ENCODE measurements around the gene ANLN. TPM values are rescaled to one million over a fixed set of nuclear protein-coding genes. Genes with fewer than 3 reads are reported as not detected.

ANLN gene
- total and polyA plus RNA-seq, 9 of the 15 experiments (the other 6 are each of a cell fraction or from before 2014, with no cell fraction given) = 18.1 to 66.2 (median 38.7) TPM

- Histone ChIP-seq H3K9ac (ENCODE audit: insufficient read depth in 1 of 2, low read depth in 2 of 2, low read length in 2 of 2) (no peak overlapping the region), H3K4me3 (no peak overlapping the region), H3K27me3 (ENCODE audit: control insufficient read depth in 2 of 2, insufficient read depth in 2 of 2, low read length in 2 of 2) (no peaks in the 10 kb centered on the region), H3K9me3 (replicated peaks; ENCODE audit: control insufficient read depth, insufficient read depth, low read depth, low read length) (no peaks in the 10 kb centered on the region), H3K79me2 (ENCODE audit: control insufficient read depth, insufficient read depth, low read length) (no peaks in the 10 kb centered on the region), H3K4me2 (ENCODE audit: insufficient read depth, low read length) (no peak overlapping the region), H3K9me1 (ENCODE audit: control insufficient read depth, insufficient read depth, low read length) (no peaks in the 10 kb centered on the region), H3K36me3 (ENCODE audit: control insufficient read depth, insufficient read depth, low read length) (peaks cover 79% of the 10 kb centered on the region), H3K4me1 (replicated peaks in 1 of 2; ENCODE audit: control insufficient read depth in 2 of 2, insufficient read depth in 2 of 2, low read length in 2 of 2) (no peaks in the 10 kb centered on the region), H2AFZ (ENCODE audit: low read depth, low read length) (no peak overlapping the region), H3K27ac (ENCODE audit: extremely low read depth, low read depth, low read length) (no peak overlapping the region), H4K20me1 (replicated peaks; ENCODE audit: control insufficient read depth, insufficient read depth, low read length) (no peaks in the 10 kb centered on the region)
- ChIA-PET POLR2A (interaction anchor here (1.1 kb wide), 1 partner anchor 8 kb away, joined by 3 read pairs; no protein-coding TSS in a partner anchor), CTCF (ENCODE audit: low intra/inter-chr PET ratio) (no interaction called here)
- WGBS (ENCODE audit: insufficient coverage, low coverage, missing lambda C conversion rate) = 91% methylated on average over 5 of the region's 5 CpGs
- in situ Hi-C loops (cut with MboI) = no loop called here
- FAIRE-seq = no peak
- intact Hi-C loops (cut with micrococcal nuclease) = no loop called here
- TSS peak; percentile 6 for BruUV-seq (replicated peaks)
- TF ChIP-seq ZFP1 (CRISPR knock-in tag; IDR thresholded peaks at IDR 0.05) (no peak), PRPF4 (IDR thresholded peaks at IDR 0.05; ENCODE audit: insufficient read depth, low read depth, low read length, poor library complexity, severe bottlenecking) (no peak), MYNN (IDR thresholded peaks at IDR 0.05) (no peak), MYNN (CRISPR knock-in tag; IDR thresholded peaks at IDR 0.05) (no peak)
- DNase-seq (ENCODE audit: extremely low read depth in 1 of 4, low spot score in 3 of 4) = no peak
- no peak for ATAC-seq
Measured at GRCh38 chr7:36449685-36450084, 60.0 kb downstream of the ANLN start.

- ChIA-PET CTCF (ENCODE audit: low intra/inter-chr PET ratio) (no interaction called here), POLR2A (interaction anchor here (0.6 to 1.6 kb wide), 2 partner anchors 16 to 30 kb away, joined by 3 to 4 read pairs; no protein-coding TSS in a partner anchor)
- DNase-seq (ENCODE audit: extremely low read depth in 1 of 4, low spot score in 3 of 4) = no peak
- H3K4me3 ChIP-seq = no peak overlapping the region
- no peak overlapping the region for H3K27ac ChIP-seq (ENCODE audit: extremely low read depth, low read depth, low read length)
- no TSS peak for BruUV-seq (replicated peaks)
- FAIRE-seq = no peak
- H3K27me3 ChIP-seq (ENCODE audit: control insufficient read depth in 2 of 2, insufficient read depth in 2 of 2, low read length in 2 of 2) = peaks cover 2 to 4% of the 10 kb centered on the region in 2 experiments; a peak in 1 of 5 replicates
- peaks cover 47% of the 10 kb centered on the region for H3K36me3 ChIP-seq (ENCODE audit: control insufficient read depth, insufficient read depth, low read length)
- H3K9me1 ChIP-seq (ENCODE audit: control insufficient read depth, insufficient read depth, low read length) = no peaks in the 10 kb centered on the region
- H3K4me1 ChIP-seq (replicated peaks in 1 of 2; ENCODE audit: control insufficient read depth in 2 of 2, insufficient read depth in 2 of 2, low read length in 2 of 2) = no peaks in the 10 kb centered on the region
- no peaks in the 10 kb centered on the region for H3K9me3 ChIP-seq (replicated peaks; ENCODE audit: control insufficient read depth, insufficient read depth, low read depth, low read length)
- no peak overlapping the region for H3K4me2 ChIP-seq (ENCODE audit: insufficient read depth, low read length)
- no peak overlapping the region for H3K9ac ChIP-seq (ENCODE audit: insufficient read depth in 1 of 2, low read depth in 2 of 2, low read length in 2 of 2)
- no peaks in the 10 kb centered on the region for H3K79me2 ChIP-seq (ENCODE audit: control insufficient read depth, insufficient read depth, low read length)
- in situ Hi-C loops (cut with MboI) = no loop called here
- no peaks in the 10 kb centered on the region for H4K20me1 ChIP-seq (replicated peaks; ENCODE audit: control insufficient read depth, insufficient read depth, low read length)
- intact Hi-C loops (cut with micrococcal nuclease) = no loop called here
- no peak for ATAC-seq
- H2AFZ ChIP-seq (ENCODE audit: low read depth, low read length) = no peak overlapping the region
- TF ChIP-seq, protein P1, sequence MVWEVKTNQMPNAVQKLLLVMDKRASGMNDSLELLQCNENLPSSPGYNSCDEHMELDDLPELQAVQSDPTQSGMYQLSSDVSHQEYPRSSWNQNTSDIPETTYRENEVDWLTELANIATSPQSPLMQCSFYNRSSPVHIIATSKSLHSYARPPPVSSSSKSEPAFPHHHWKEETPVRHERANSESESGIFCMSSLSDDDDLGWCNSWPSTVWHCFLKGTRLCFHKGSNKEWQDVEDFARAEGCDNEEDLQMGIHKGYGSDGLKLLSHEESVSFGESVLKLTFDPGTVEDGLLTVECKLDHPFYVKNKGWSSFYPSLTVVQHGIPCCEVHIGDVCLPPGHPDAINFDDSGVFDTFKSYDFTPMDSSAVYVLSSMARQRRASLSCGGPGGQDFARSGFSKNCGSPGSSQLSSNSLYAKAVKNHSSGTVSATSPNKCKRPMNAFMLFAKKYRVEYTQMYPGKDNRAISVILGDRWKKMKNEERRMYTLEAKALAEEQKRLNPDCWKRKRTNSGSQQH (CRISPR knock-in tag; IDR thresholded peaks at IDR 0.05) = no peak
- no peak for TF ChIP-seq ZNF165 (CRISPR knock-in tag; IDR thresholded peaks at IDR 0.05; ENCODE audit: borderline replicate concordance)
- TF ChIP-seq GTF2E2 (tag; IDR thresholded peaks at IDR 0.05) = no peak
- TF ChIP-seq, protein P2, sequence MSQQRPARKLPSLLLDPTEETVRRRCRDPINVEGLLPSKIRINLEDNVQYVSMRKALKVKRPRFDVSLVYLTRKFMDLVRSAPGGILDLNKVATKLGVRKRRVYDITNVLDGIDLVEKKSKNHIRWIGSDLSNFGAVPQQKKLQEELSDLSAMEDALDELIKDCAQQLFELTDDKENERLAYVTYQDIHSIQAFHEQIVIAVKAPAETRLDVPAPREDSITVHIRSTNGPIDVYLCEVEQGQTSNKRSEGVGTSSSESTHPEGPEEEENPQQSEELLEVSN (IDR thresholded peaks at IDR 0.05; ENCODE audit: borderline replicate concordance in 1 of 2, extremely low read depth in 1 of 2, insufficient read depth in 1 of 2, insufficient read length in 1 of 2, low read depth in 1 of 2, low read length in 1 of 2, poor library complexity in 1 of 2, severe bottlenecking in 1 of 2) = no peak
- no peak for TF ChIP-seq JUNB (CRISPR knock-in tag; conservative IDR thresholded peaks at IDR 0.05)
- TF ChIP-seq, protein P3, sequence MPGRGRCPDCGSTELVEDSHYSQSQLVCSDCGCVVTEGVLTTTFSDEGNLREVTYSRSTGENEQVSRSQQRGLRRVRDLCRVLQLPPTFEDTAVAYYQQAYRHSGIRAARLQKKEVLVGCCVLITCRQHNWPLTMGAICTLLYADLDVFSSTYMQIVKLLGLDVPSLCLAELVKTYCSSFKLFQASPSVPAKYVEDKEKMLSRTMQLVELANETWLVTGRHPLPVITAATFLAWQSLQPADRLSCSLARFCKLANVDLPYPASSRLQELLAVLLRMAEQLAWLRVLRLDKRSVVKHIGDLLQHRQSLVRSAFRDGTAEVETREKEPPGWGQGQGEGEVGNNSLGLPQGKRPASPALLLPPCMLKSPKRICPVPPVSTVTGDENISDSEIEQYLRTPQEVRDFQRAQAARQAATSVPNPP (IDR thresholded peaks at IDR 0.05; ENCODE audit: borderline replicate concordance, insufficient read depth, insufficient read length) = no peak
- no peak for TF ChIP-seq TRIM28 (IDR thresholded peaks at IDR 0.05)
- TF ChIP-seq HCFC1 (IDR thresholded peaks at IDR 0.05; ENCODE audit: low read depth, low read length) = no peak
Measured at GRCh38 chr7:36453769-36454168, 64.1 kb downstream of the ANLN start.
